Hepatocyte (in vitro differentiated cells): ENCODE data around the gene HLTF. TPM values are rescaled to one million over a fixed set of nuclear protein-coding genes. Genes with fewer than 3 reads are reported as not detected.

ENCODE experiments used
- DNase-seq: peaks from one replicate; pipeline ENCODE4 v3.0.0-alpha.2; 2016; ENCODE audit warnings: low spot score
- H2AFZ ChIP-seq: fragments of 200-600 bp; sonication (generic); 2 replicates; pipeline ENCODE4 v1.6.0; 2016; ENCODE audit warnings: antibody characterized with exemption, mild to moderate bottlenecking
- H3K27ac ChIP-seq: fragments of 200-600 bp; sonication (generic); 2 replicates; pipeline ENCODE4 v1.5.1; 2016; ENCODE audit warnings: mild to moderate bottlenecking
- H3K27me3 ChIP-seq: fragments of 200-600 bp; sonication (generic); 2 replicates; pipeline ENCODE4 v1.6.1; 2016
- H3K36me3 ChIP-seq: fragments of 200-600 bp; sonication (generic); replicated peaks from 2 replicates; pipeline ENCODE4 v1.5.1; 2016; ENCODE audit warnings: low read depth; ENCODE audit not compliant: insufficient read depth
- H3K4me1 ChIP-seq: fragments of 200-600 bp; sonication (generic); 2 replicates; pipeline ENCODE4 v1.5.1; 2016; ENCODE audit warnings: mild to moderate bottlenecking, moderate library complexity; ENCODE audit not compliant: insufficient read depth
- H3K4me2 ChIP-seq: fragments of 200-600 bp; sonication (generic); 2 replicates; pipeline ENCODE4 v1.6.0; 2016
- H3K4me3 ChIP-seq: fragments of 200-600 bp; sonication (generic); 2 replicates; pipeline ENCODE4 v1.5.1; 2016; ENCODE audit warnings: mild to moderate bottlenecking
- H3K79me2 ChIP-seq: fragments of 200-600 bp; sonication (generic); 2 replicates; pipeline ENCODE4 v1.6.0; 2017; ENCODE audit warnings: mild to moderate bottlenecking
- H3K9me2 ChIP-seq: fragments of 200-600 bp; sonication (generic); replicated peaks from 2 replicates; pipeline ENCODE4 v1.6.0; 2017; ENCODE audit warnings: mild to moderate bottlenecking; ENCODE audit not compliant: insufficient read depth
- H3K9me3 ChIP-seq: fragments of 200-600 bp; sonication (generic); 2 replicates; pipeline ENCODE4 v1.5.1; 2016; ENCODE audit warnings: low read depth, mild to moderate bottlenecking
- H4K20me1 ChIP-seq: fragments of 200-600 bp; sonication (generic); 2 replicates; pipeline ENCODE4 v1.6.0; 2016; ENCODE audit warnings: mild to moderate bottlenecking; ENCODE audit not compliant: insufficient read depth, poor library complexity, severe bottlenecking
- EZH2 ChIP-seq: fragments of 200-600 bp; sonication (generic); IDR thresholded peaks from 2 replicates; pipeline ENCODE4 v1.6.1; 2016; ENCODE audit warnings: antibody characterized with exemption, mild to moderate bottlenecking, borderline replicate concordance
- EZH2phosphoT487 ChIP-seq: fragments of 200-600 bp; sonication (generic); IDR thresholded peaks from one replicate; pipeline ENCODE4 v1.6.1; 2018; ENCODE audit warnings: antibody characterized with exemption, mild to moderate bottlenecking, low read depth, moderate library complexity; ENCODE audit not compliant: unreplicated experiment, severe bottlenecking
- WGBS: methylation state at CpG from one replicate; pipeline ENCODE4 v1.1.6; 2016; ENCODE audit warnings: low lambda C conversion rate; ENCODE audit errors: missing lambda C conversion rate; 5-methylcytosine and 5-hydroxymethylcytosine counted together
- polyA plus RNA-seq: library from polyadenylated mRNA; unstranded; fragments of >200 nt; fragmentation: Nextera tagmentation; extraction: Ambion mirVana; gene quantifications from 2 replicates; pipeline ENCODE4 v1.2.1, GENCODE V29; 2016
- total RNA-seq: library from RNA; depleted of rRNA; stranded (reverse); fragments of >200 nt; gene quantifications from 2 replicates; pipeline ENCODE4 v1.2.3, GENCODE V29; 2014
- TF ChIP-seq, protein P1 (sequence below): fragments of 200-600 bp; sonication (generic); IDR thresholded peaks from 2 replicates; pipeline ENCODE4 v1.5.1; 2016; ENCODE audit warnings: antibody characterized with exemption, mild to moderate bottlenecking; ENCODE audit not compliant: poor library complexity

The HLTF gene
- total and polyA plus RNA-seq, 2 experiments from 2014 or later, result 15.9 to 29.4 TPM

DNA sequence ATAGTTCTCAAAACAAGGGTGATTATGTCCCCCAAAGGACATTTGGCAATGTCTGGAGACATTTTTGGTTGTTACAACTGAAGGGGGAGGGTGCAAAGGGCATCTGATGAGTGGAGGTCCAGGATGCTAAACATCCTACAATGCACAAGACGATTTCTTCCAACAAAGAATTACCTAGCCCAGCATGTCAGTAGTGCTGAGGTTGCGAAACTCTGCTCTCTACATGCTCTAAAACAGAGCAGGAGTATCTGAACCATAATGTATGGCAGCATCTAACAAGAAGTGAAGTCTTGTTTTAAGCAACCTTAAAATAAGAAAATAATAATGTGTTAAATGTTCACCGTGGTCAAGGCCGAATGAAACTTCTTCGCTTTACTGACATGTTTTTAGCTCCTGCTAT is 88.0 kb downstream of the HLTF start:
- Histone ChIP-seq H3K9me3 (no peaks in the 10 kb centered on the region), H3K4me1 (no peaks in the 10 kb centered on the region), H2AFZ (no peak overlapping the region), H3K36me3 (no peaks in the 10 kb centered on the region), H3K27me3 (no peaks in the 10 kb centered on the region), H4K20me1 (no peaks in the 10 kb centered on the region), H3K27ac (no peak overlapping the region), H3K79me2 (peaks cover 19% of the 10 kb centered on the region), H3K4me2 (no peak overlapping the region), H3K9me2 (no peaks in the 10 kb centered on the region), H3K4me3 (no peak overlapping the region)
- TF ChIP-seq EZH2phosphoT487 (no peak), EZH2 (no peak)
- TF ChIP-seq, protein P1, sequence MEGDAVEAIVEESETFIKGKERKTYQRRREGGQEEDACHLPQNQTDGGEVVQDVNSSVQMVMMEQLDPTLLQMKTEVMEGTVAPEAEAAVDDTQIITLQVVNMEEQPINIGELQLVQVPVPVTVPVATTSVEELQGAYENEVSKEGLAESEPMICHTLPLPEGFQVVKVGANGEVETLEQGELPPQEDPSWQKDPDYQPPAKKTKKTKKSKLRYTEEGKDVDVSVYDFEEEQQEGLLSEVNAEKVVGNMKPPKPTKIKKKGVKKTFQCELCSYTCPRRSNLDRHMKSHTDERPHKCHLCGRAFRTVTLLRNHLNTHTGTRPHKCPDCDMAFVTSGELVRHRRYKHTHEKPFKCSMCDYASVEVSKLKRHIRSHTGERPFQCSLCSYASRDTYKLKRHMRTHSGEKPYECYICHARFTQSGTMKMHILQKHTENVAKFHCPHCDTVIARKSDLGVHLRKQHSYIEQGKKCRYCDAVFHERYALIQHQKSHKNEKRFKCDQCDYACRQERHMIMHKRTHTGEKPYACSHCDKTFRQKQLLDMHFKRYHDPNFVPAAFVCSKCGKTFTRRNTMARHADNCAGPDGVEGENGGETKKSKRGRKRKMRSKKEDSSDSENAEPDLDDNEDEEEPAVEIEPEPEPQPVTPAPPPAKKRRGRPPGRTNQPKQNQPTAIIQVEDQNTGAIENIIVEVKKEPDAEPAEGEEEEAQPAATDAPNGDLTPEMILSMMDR, result no peak
- no peak for DNase-seq
- 93% methylated on average over 5 of the region's 5 CpGs for WGBS

DNA sequence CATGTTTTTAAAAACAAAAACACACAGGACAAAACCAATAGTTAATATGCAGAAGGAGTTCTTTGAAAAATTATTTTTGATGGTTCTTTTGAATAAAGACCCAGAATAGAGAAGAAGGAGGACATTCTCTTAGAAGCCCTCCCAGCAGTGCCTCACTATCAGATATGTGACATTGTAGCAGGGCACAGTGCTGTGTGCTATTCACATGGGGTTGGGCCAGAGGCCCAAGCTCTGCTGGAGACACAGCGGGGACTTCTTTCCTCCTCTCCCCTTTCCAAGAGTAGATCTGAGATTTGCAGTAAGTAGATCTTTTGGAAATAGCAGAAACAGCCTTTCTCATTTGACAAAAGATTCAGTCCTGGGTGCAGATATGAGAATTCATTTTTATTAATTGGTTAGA is 88.7 kb downstream of the HLTF start:
- Histone ChIP-seq H2AFZ (no peak overlapping the region), H3K4me3 (no peak overlapping the region), H3K36me3 (no peaks in the 10 kb centered on the region), H3K27ac (no peak overlapping the region), H3K9me3 (no peaks in the 10 kb centered on the region), H3K4me2 (no peak overlapping the region), H3K4me1 (peaks cover 4% of the 10 kb centered on the region), H3K27me3 (no peaks in the 10 kb centered on the region), H4K20me1 (no peaks in the 10 kb centered on the region), H3K79me2 (peaks cover 25% of the 10 kb centered on the region), H3K9me2 (no peaks in the 10 kb centered on the region)
- TF ChIP-seq EZH2, result no peak
- TF ChIP-seq, protein P1, result no peak
- no peak for TF ChIP-seq EZH2phosphoT487
- no peak for DNase-seq
- WGBS, result 83% methylated on average over 1 of the region's 1 CpG

DNA sequence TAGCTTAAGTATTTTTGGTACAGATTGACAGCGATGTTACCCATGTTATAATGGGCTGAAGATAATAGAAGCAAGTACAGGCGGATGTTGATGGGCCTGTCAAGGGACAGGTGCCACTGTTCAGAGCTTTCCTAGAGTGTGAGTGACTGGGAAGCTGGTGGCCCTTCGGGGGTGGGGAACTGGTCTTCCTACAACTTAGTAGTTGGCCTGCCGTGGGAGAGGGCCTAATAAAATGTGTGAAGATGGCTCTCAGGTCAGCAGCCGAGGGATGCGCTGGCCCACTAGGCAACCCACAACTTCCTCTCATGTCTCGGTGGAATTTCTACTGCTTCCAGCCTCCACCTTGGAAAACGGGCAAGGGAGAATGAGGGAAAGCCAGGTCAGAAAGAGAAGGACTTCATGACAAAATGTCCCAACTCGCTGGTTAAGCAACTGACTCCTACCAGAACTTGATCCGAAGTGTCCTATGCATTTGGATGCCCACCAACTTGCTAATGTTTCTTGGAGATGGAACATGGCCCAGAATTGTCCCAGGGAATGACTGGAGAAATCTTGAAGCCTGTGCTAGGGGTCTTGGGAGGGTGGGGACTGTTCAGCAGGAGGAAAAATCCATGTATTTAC is 93.6 kb downstream of the HLTF start:
- Histone ChIP-seq H3K36me3 (no peaks in the 10 kb centered on the region), H3K9me2 (no peaks in the 10 kb centered on the region), H3K27ac (peak overlapping the region; percentile 96), H2AFZ (peak overlapping the region; percentile 100), H3K4me1 (peaks cover 8% of the 10 kb centered on the region), H3K4me3 (peak overlapping the region; percentile 91), H4K20me1 (no peaks in the 10 kb centered on the region), H3K9me3 (no peaks in the 10 kb centered on the region), H3K79me2 (peaks cover 28% of the 10 kb centered on the region), H3K4me2 (peak overlapping the region; percentile 87), H3K27me3 (no peaks in the 10 kb centered on the region)
- WGBS, result 87% methylated on average over 10 of the region's 10 CpGs
- TF ChIP-seq, protein P1, result no peak
- TF ChIP-seq EZH2 (no peak), EZH2phosphoT487 (no peak)
- peak; percentile 15 for DNase-seq
